Muscle of leg (tissue), 11 donors: ENCODE data around the gene CAMK2A. TPM values are rescaled to one million over a fixed set of nuclear protein-coding genes. Genes with fewer than 3 reads are reported as not detected.

Source experiments
- DNase-seq: peaks from one replicate; pipeline ENCODE4 v3.0.0; 2013
- H3K27ac ChIP-seq: one replicate; pipeline ENCODE4 v1.5.1; 2013; ENCODE audit warnings: mild to moderate bottlenecking, low read length, control low read depth
- H3K27me3 ChIP-seq: one replicate; pipeline ENCODE4 v1.6.1; 2013; ENCODE audit warnings: low read length; ENCODE audit not compliant: control insufficient read depth, insufficient read depth
- H3K36me3 ChIP-seq: one replicate; pipeline ENCODE4 v1.6.1; 2013; ENCODE audit warnings: low read length; ENCODE audit not compliant: control insufficient read depth, insufficient read depth
- H3K4me1 ChIP-seq: one replicate; pipeline ENCODE4 v1.6.1; 2013; ENCODE audit warnings: low read length; ENCODE audit not compliant: control insufficient read depth, insufficient read depth
- H3K4me3 ChIP-seq: one replicate; pipeline ENCODE4 v1.5.1; 2013; ENCODE audit warnings: low read length, control low read depth
- H3K9me3 ChIP-seq: replicated peaks from 2 replicates; pipeline ENCODE4 v1.6.1; 2013; ENCODE audit warnings: low read depth, low read length; ENCODE audit not compliant: control insufficient read depth
- WGBS: methylation state at CpG from one replicate; pipeline ENCODE4 v1.1.5; 2013; ENCODE audit warnings: missing lambda C conversion rate; ENCODE audit not compliant: insufficient coverage; 5-methylcytosine and 5-hydroxymethylcytosine counted together
- polyA plus RNA-seq, 8 donors: library from polyadenylated mRNA; unstranded; fragments of 120-200 nt; gene quantifications; one replicate each; pipeline versions ENCODE4 v1.2.1 to v1.2.3, GENCODE V29; 2013; ENCODE audit warnings: inconsistent platforms in 1 of 8, low replicate concordance in 1 of 8; ENCODE audit not compliant: insufficient read length in 8 of 8, insufficient read depth in 1 of 8
- total RNA-seq: library from RNA; stranded (reverse); fragments of 120-200 nt; gene quantifications from one replicate; pipeline ENCODE4 v1.2.4, GENCODE V29; 2013

Gene CAMK2A
- total and polyA plus RNA-seq, 9 donors = 38.5 to 79.9 (median 58.4) TPM

GRCh38 chr5:150183436-150183835, 106.1 kb downstream of the CAMK2A start:
- Histone ChIP-seq H3K27me3 (peaks cover 14% of the 10 kb centered on the region), H3K36me3 (no peaks in the 10 kb centered on the region), H3K4me1 (peaks cover 51% of the 10 kb centered on the region), H3K9me3 (no peaks in the 10 kb centered on the region), H3K27ac (no peak overlapping the region), H3K4me3 (no peak overlapping the region)
- DNase-seq = no peak
- 83% methylated on average over 12 of the region's 12 CpGs for WGBS

DNA sequence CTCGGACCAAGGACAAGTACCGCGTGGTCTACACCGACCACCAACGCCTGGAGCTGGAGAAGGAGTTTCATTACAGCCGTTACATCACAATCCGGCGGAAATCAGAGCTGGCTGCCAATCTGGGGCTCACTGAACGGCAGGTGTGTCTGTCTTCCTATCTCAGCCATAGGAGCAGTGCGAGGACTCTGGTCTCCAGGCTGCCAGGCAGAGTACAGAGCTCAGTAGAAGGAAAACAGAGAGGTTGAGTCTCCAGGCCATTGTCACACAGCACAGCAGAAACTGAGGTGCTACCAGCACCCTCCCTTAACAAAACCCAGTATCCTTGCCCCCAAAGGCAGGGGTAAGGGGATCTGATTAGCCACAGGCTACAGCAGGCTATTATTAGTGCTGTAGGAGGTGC, 106.8 kb downstream of the CAMK2A start:
- H3K9me3 ChIP-seq = no peaks in the 10 kb centered on the region
- H3K27me3 ChIP-seq = peaks cover 7% of the 10 kb centered on the region
- H3K4me3 ChIP-seq = no peak overlapping the region
- H3K4me1 ChIP-seq = peaks cover 51% of the 10 kb centered on the region
- DNase-seq = no peak
- H3K27ac ChIP-seq = no peak overlapping the region
- WGBS = 94% methylated on average over 10 of the region's 10 CpGs
- no peaks in the 10 kb centered on the region for H3K36me3 ChIP-seq

DNA sequence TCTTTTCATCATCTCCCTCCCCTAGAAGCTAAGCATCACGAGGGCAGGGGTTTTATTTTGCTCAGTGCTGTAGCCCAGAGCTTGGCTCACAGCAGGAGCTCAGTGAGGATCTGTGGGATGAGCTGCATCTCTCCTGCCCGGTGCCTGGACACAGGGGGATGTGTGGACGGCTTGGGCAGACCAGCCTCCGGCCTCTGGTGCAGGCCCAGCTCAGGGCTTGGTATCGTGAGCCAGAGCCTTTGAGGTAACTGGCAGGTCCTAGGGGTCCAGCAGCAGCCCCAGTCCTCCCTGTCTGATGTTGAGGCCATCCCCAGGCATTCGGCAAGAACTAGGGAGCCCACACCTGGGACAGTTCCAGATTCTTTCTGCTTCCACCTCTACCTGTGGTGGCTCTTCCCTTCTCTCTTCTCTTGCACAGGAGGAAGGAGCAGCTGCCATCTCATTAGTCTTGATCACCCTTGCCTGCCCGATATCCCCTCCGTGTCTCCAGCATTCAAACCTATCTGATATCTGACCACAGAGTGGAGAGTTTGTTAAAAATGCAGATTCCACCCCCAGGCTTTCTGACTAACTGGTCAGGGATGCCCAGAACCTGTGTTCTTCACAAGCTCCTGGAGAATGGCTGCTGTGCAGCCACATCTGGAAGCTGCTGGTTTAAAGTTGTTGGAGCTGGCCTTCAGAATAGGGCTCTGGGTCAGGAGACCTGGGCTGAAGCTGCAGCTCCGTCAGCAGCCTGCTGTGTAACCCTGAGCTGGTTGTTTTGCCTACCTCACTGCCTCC, 107.6 kb downstream of the CAMK2A start:
- Histone ChIP-seq H3K27me3 (peaks cover 5% of the 10 kb centered on the region), H3K36me3 (no peaks in the 10 kb centered on the region), H3K4me3 (no peak overlapping the region), H3K4me1 (peaks cover 55% of the 10 kb centered on the region), H3K27ac (no peak overlapping the region), H3K9me3 (no peaks in the 10 kb centered on the region)
- WGBS = 74% methylated on average over 6 of the region's 9 CpGs
- no peak for DNase-seq

- Histone ChIP-seq H3K27ac (peak overlapping the region; percentile 94), H3K4me3 (no peak overlapping the region), H3K27me3 (peaks cover 2% of the 10 kb centered on the region), H3K36me3 (no peaks in the 10 kb centered on the region), H3K4me1 (peaks cover 60% of the 10 kb centered on the region), H3K9me3 (no peaks in the 10 kb centered on the region)
- 23% methylated on average over 4 of the region's 5 CpGs for WGBS
- no peak for DNase-seq
Observed at GRCh38 chr5:150181027-150181426, 108.5 kb downstream of the CAMK2A start.

- no peak overlapping the region for H3K4me3 ChIP-seq
- H3K27me3 ChIP-seq = peaks cover 2% of the 10 kb centered on the region
- no peaks in the 10 kb centered on the region for H3K36me3 ChIP-seq
- peak overlapping the region; percentile 94 for H3K27ac ChIP-seq
- WGBS = 11% methylated on average over 18 of the region's 18 CpGs
- no peaks in the 10 kb centered on the region for H3K9me3 ChIP-seq
- DNase-seq = peak; percentile 98
- H3K4me1 ChIP-seq = peaks cover 66% of the 10 kb centered on the region
Observed at GRCh38 chr5:150180241-150181026, 109.1 kb downstream of the CAMK2A start.

DNA sequence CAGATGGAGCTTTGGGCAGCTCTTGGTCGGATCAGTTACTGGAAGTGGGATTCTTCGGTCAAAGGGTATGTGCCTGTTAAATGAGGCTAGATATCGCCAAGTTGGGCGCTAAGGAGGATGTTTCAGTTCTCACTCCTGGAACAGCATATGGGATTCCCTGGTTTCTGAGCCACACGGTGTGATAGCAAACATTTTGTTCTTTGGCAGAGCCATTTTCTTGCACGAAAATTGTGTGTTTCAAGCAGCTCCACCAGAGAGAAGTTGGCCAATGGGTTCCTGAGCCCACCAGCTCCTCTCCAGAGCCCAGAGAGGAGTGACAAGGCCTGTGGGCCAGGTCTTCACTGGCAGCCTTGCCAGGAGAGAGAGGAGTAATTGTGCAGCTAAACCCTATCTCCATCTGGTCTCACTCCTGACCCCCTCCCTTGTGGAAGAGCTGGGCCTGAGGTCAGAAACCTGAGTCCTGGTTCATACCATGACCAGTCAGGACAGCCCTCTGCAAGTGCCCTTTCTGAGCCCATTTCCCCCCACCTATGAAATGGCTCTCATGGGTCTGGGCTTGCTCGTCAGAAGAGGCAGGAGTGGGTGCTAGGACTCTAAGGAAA, 110.5 kb downstream of the CAMK2A start:
- H3K27ac ChIP-seq = no peak overlapping the region
- no peak for DNase-seq
- WGBS = 70% methylated on average over 7 of the region's 7 CpGs
- peaks cover 68% of the 10 kb centered on the region for H3K4me1 ChIP-seq
- no peak overlapping the region for H3K4me3 ChIP-seq
- no peaks in the 10 kb centered on the region for H3K9me3 ChIP-seq
- H3K27me3 ChIP-seq = no peaks in the 10 kb centered on the region
- no peaks in the 10 kb centered on the region for H3K36me3 ChIP-seq

DNA sequence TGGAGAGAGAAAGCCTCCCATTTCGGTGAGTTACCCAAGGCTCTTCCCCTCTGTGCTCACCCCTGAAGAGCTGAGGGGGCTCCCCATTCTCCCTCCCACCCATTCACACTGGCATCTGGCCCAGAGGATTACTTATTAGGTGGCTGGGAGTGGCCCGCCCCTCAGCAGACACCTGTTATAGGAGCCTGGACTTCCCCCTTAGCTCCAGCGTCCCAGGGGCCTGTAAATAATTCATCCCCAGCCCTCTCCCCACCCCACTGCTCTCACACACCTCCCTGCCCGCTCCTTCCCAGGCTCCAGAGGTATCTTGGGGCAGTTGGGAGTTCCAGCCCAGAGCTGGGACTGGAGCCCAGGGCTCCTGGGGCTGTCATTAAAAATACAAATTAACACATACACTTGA, 111.3 kb downstream of the CAMK2A start:
- Histone ChIP-seq H3K27me3 (no peaks in the 10 kb centered on the region), H3K36me3 (no peaks in the 10 kb centered on the region), H3K4me1 (peaks cover 63% of the 10 kb centered on the region), H3K9me3 (no peaks in the 10 kb centered on the region), H3K4me3 (no peak overlapping the region), H3K27ac (no peak overlapping the region)
- no peak for DNase-seq
- WGBS = no CpG with 5 or more reads among the region's 4 CpGs

DNA sequence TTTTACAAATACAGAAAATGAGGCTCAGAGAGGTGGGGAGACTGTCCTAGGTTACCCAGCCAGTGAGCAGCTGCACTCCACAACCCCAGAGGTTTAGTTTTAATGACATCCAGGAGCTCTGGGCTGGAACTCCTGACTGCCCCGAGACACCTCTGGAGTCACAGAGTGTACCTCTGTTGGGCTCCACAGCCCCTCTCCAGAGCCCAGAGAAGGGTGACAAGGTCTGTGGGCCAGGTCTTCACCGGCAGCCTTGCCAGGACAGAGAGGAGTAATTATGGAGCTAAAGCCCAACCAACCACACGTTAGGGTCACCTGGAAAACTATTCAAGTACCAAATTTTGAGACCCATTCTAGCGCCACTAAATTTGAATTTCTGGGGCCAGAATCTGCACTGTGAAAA, 111.9 kb downstream of the CAMK2A start:
- Histone ChIP-seq H3K4me3 (no peak overlapping the region), H3K27me3 (no peaks in the 10 kb centered on the region), H3K36me3 (no peaks in the 10 kb centered on the region), H3K4me1 (peaks cover 63% of the 10 kb centered on the region), H3K27ac (no peak overlapping the region), H3K9me3 (no peaks in the 10 kb centered on the region)
- no peak for DNase-seq
- no CpG with 5 or more reads among the region's 4 CpGs for WGBS

- WGBS = 54% methylated on average over 3 of the region's 8 CpGs
- no peak for DNase-seq
- Histone ChIP-seq H3K4me3 (no peak overlapping the region), H3K27me3 (no peaks in the 10 kb centered on the region), H3K9me3 (no peaks in the 10 kb centered on the region), H3K27ac (no peak overlapping the region), H3K4me1 (peaks cover 64% of the 10 kb centered on the region), H3K36me3 (no peaks in the 10 kb centered on the region)
Observed at GRCh38 chr5:150176745-150177477, 112.7 kb downstream of the CAMK2A start.

- WGBS = 69% methylated on average over 5 of the region's 5 CpGs
- peaks cover 4% of the 10 kb centered on the region for H3K27me3 ChIP-seq
- H3K36me3 ChIP-seq = no peaks in the 10 kb centered on the region
- no peak overlapping the region for H3K27ac ChIP-seq
- H3K4me3 ChIP-seq = no peak overlapping the region
- peaks cover 50% of the 10 kb centered on the region for H3K4me1 ChIP-seq
- no peak for DNase-seq
- no peaks in the 10 kb centered on the region for H3K9me3 ChIP-seq
Observed at GRCh38 chr5:150175536-150175935, 114.0 kb downstream of the CAMK2A start.
